Glomerular visceral epithelial cell (primary cell): ENCODE results near the gene CELF4.
A peak's percentile ranks its signal among the peaks of the same experiment; 100 is the strongest.

Source experiments
- DNase-seq: peaks from one replicate; pipeline ENCODE4 v3.0.0-alpha.2; 2016; ENCODE audit errors: extremely low spot score

The CELF4 gene

GRCh38 chr18:37391698-37392548 lies 173.7 kb downstream of the CELF4 start:
- DNase-seq, result no peak

- no peak for DNase-seq
Observed at GRCh38 chr18:37391156-37391555, 174.4 kb downstream of the CELF4 start.

- no peak for DNase-seq
Observed at GRCh38 chr18:37390687-37391086, 174.9 kb downstream of the CELF4 start.

GRCh38 chr18:37389684-37390368 lies 175.8 kb downstream of the CELF4 start:
- DNase-seq, result no peak

GRCh38 chr18:37389041-37389440 lies 176.6 kb downstream of the CELF4 start:
- no peak for DNase-seq

- DNase-seq, result no peak
Observed at GRCh38 chr18:37388413-37388812, 177.2 kb downstream of the CELF4 start.

- peak; percentile 54 for DNase-seq
Observed at GRCh38 chr18:37385846-37386778, 179.5 kb downstream of the CELF4 start.

GRCh38 chr18:37383846-37384595 lies 181.6 kb downstream of the CELF4 start:
- no peak for DNase-seq

- no peak for DNase-seq
Observed at GRCh38 chr18:37383036-37383785, 182.4 kb downstream of the CELF4 start.

GRCh38 chr18:37381554-37381953 lies 184.0 kb downstream of the CELF4 start:
- no peak for DNase-seq

GRCh38 chr18:37380546-37381110 lies 185.0 kb downstream of the CELF4 start:
- no peak for DNase-seq

- DNase-seq, result no peak
Observed at GRCh38 chr18:37378336-37379010, 187.1 kb downstream of the CELF4 start.

GRCh38 chr18:37375181-37375580 lies 190.4 kb downstream of the CELF4 start:
- no peak for DNase-seq

GRCh38 chr18:37368110-37368954 lies 197.3 kb downstream of the CELF4 start:
- no peak for DNase-seq

- no peak for DNase-seq
Observed at GRCh38 chr18:37364237-37364636, 201.4 kb downstream of the CELF4 start.

- DNase-seq, result no peak
Observed at GRCh38 chr18:37362158-37362890, 203.3 kb downstream of the CELF4 start.

GRCh38 chr18:37361335-37362157 lies 204.1 kb downstream of the CELF4 start:
- no peak for DNase-seq
